IPS-15b (cell line): Measurements from ENCODE around the gene PCDHA1.

Experiments used
- H3K27me3 ChIP-seq: one replicate; pipeline ENCODE4 v1.6.1; 2013; ENCODE audit warnings: low read length; ENCODE audit not compliant: control insufficient read depth, insufficient read depth
- H3K36me3 ChIP-seq: one replicate; pipeline ENCODE4 v1.6.1; 2013; ENCODE audit warnings: low read length; ENCODE audit not compliant: control insufficient read depth, insufficient read depth
- H3K4me1 ChIP-seq: one replicate; pipeline ENCODE4 v1.6.1; 2013; ENCODE audit warnings: mild to moderate bottlenecking, low read length; ENCODE audit not compliant: control insufficient read depth, insufficient read depth
- H3K4me3 ChIP-seq: one replicate; pipeline ENCODE4 v1.5.1; 2013; ENCODE audit warnings: low read depth, low read length
- H3K9ac ChIP-seq: one replicate; pipeline ENCODE4 v1.6.1; 2013; ENCODE audit warnings: low read depth, mild to moderate bottlenecking, low read length
- H3K9me3 ChIP-seq: one replicate; pipeline ENCODE4 v1.6.1; 2013; ENCODE audit warnings: mild to moderate bottlenecking, low read length; ENCODE audit not compliant: control insufficient read depth, insufficient read depth

The PCDHA1 gene

DNA sequence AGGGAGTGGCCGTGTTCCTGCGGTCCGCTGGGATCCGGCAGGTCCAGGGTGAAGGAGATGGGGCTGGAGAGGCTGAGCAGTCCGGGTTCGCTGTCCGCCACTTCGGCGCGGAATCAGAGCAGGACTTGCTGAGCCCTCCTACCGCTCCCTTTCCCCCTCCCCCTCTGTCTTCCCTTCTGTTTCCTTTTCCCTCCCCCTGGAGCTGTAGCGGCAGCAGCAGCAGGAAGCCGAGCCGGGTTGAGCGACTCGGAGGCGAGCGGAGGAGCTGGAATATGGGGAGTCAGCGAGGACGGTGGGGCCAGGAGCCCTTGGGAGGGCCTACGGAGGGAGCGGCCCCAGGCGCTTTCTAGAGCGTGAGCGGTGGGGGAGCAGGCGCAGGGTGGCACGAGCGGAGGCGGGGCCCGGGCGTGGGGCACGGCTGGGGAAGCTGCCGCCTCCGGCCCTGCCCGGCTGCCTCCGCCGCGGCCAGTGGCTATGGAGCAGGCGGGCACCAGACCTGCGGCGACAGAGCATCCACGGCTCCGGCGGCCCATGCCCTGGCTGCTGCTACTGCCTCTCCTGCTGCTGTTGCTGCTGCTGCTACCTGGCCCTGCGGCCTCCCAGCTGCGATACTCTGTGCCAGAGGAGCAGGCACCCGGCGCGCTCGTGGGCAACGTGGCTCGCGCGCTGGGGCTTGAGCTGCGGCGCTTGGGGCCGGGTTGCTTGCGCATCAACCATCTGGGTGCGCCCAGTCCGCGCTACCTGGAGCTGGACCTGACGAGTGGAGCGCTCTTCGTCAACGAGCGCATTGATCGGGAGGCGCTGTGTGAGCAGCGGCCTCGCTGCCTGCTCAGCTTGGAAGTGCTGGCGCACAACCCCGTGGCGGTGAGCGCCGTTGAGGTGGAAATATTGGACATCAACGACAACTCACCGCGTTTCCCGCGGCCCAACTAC lies 180.6 kb downstream of the PCDHA1 start, which contains the start of gene PCDHAC2:
PCDHAC2 (plus strand) TSS at position 184 of the 933 bp plus-strand sequence; CDS start at position 475, 291 bp downstream.
- Histone ChIP-seq H3K36me3 (no peaks in the 10 kb centered on the region), H3K4me1 (peaks cover 7% of the 10 kb centered on the region), H3K4me3 (peak within 1 kb of the TSS; percentile 87), H3K9me3 (no peaks in the 10 kb centered on the region), H3K9ac (peak within 1 kb of the TSS; percentile 66), H3K27me3 (peaks cover 35% of the 10 kb centered on the region)

DNA sequence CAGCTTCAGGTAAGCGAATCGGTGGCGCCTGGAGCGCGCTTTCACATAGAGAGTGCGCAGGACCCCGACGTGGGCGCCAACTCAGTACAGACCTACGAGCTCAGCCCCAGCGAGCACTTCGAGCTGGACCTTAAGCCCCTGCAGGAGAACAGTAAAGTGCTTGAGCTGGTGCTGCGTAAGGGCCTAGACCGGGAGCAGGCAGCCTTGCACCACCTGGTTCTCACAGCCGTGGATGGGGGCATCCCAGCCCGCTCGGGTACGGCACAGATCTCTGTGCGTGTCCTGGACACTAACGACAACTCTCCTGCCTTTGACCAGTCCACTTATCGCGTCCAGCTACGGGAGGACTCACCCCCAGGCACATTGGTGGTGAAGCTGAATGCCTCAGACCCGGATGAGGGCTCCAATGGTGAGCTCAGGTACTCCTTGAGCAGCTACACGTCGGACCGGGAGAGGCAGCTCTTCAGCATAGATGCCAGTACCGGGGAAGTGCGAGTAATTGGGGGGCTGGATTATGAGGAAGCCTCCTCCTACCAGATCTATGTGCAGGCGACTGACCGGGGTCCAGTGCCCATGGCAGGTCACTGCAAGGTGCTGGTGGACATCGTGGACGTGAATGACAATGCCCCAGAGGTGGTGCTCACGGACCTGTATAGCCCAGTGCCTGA lies 181.4 kb downstream of the PCDHA1 start:
- H3K4me1 ChIP-seq: peaks cover 7% of the 10 kb centered on the region
- H3K9ac ChIP-seq: peak overlapping the region; percentile 40
- no peaks in the 10 kb centered on the region for H3K9me3 ChIP-seq
- peaks cover 35% of the 10 kb centered on the region for H3K27me3 ChIP-seq
- H3K4me3 ChIP-seq: peak overlapping the region; percentile 87
- H3K36me3 ChIP-seq: no peaks in the 10 kb centered on the region

DNA sequence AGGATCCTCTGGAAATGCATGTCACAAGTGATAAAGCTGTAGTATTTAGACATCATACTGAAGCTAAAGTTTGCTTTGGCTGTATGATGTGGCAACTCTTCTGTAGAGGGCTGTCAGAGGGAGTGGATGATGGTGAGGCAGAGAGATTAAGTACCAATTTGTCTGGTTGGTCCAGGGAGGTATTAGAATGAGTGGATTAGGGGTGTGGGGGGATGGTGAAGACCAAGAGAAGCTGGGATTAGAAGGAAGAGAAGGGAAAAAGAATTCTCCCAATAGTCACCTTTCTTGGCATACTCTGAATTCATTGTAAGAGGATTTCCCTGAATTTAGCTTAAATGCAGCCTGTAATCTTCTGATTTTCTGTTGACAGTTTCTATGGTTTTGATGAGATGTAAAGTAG lies 183.9 kb downstream of the PCDHA1 start:
- peaks cover 5% of the 10 kb centered on the region for H3K4me1 ChIP-seq
- H3K36me3 ChIP-seq: no peaks in the 10 kb centered on the region
- H3K27me3 ChIP-seq: peaks cover 28% of the 10 kb centered on the region
- H3K4me3 ChIP-seq: no peak overlapping the region
- no peaks in the 10 kb centered on the region for H3K9me3 ChIP-seq
- H3K9ac ChIP-seq: no peak overlapping the region

DNA sequence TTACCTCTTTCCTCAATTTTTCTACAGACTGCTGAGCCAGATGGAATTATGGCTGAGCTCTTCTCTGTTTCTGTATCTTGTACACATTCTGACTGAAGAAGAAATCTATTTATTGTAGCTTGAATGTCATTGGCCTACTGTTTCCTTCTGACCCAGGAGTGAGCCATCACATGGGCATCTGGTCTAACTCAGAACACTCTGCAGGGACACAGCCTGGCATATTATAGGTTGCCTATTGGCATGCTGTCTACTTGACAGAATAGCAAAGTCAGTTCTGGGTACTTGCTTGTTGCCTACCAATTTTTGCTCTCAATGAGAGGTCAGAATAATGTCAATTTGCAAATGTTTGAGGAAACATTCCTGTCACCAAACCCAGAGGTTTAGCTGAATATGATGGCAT lies 187.6 kb downstream of the PCDHA1 start:
- Histone ChIP-seq H3K9ac (no peak overlapping the region), H3K4me3 (no peak overlapping the region), H3K9me3 (no peaks in the 10 kb centered on the region), H3K27me3 (peaks cover 3% of the 10 kb centered on the region), H3K4me1 (peaks cover 6% of the 10 kb centered on the region), H3K36me3 (no peaks in the 10 kb centered on the region)

DNA sequence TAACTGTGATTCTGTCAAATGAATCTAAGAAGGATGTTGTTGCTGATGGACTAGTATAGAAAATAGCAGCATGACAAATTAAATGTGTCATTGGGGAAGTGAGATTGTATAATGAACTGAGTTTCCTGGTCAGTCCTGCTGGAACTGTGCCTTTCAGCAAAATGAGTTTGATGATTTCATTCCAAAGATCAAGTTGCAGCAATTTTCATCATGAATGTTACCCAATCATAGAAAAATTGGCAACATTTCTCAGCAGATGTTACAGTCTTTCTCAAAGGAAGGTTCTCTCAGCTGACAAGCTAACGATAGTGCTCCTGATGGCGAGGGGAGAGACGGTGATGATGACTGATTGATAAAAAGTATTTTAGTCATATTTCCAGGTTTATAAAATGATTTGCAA lies 191.1 kb downstream of the PCDHA1 start:
- Histone ChIP-seq H3K36me3 (no peaks in the 10 kb centered on the region), H3K9me3 (no peaks in the 10 kb centered on the region), H3K4me1 (peaks cover 6% of the 10 kb centered on the region), H3K27me3 (no peaks in the 10 kb centered on the region), H3K4me3 (no peak overlapping the region), H3K9ac (no peak overlapping the region)

DNA sequence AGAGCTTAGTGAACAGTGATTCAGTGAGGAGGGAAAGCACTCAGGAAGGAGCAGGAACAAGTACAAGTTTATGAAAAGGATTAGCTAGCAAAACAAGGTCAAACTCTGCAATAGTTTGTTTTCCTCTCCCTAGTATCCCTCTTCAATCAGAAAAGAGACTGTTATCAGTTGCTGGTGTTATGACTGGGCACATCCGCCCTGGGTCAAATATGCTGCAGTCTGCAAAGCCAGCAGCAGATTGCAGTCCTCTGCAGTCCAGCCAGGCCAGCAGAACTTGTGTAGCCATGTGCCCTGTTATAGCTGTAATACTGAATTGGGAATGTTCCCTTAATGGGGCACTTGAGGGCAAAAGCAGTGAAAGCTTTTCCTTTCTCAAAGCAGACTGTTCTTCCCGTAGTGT lies 192.3 kb downstream of the PCDHA1 start:
- Histone ChIP-seq H3K9me3 (no peaks in the 10 kb centered on the region), H3K27me3 (no peaks in the 10 kb centered on the region), H3K4me1 (peaks cover 6% of the 10 kb centered on the region), H3K9ac (no peak overlapping the region), H3K36me3 (no peaks in the 10 kb centered on the region), H3K4me3 (no peak overlapping the region)

DNA sequence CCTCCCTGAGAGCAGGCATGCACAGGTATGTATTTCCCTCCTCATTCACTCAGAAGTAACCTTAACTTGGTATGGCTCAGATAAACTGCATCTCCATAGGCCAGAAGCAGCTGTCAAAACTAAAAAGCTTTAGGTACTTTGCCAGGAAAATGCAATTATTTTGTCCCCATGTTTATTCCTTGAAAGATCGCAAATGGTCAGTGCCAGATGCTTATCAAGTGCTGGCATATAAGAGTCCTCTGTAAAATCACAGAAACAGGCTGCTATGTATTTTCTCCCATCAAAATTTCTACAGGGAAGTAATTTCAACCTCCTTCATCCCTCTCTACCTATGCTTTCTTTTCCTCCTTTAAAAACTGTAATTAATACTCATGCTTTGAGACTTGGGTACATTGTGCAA lies 193.0 kb downstream of the PCDHA1 start:
- Histone ChIP-seq H3K9me3 (no peaks in the 10 kb centered on the region), H3K9ac (no peak overlapping the region), H3K36me3 (no peaks in the 10 kb centered on the region), H3K4me3 (no peak overlapping the region), H3K4me1 (peaks cover 6% of the 10 kb centered on the region), H3K27me3 (no peaks in the 10 kb centered on the region)

DNA sequence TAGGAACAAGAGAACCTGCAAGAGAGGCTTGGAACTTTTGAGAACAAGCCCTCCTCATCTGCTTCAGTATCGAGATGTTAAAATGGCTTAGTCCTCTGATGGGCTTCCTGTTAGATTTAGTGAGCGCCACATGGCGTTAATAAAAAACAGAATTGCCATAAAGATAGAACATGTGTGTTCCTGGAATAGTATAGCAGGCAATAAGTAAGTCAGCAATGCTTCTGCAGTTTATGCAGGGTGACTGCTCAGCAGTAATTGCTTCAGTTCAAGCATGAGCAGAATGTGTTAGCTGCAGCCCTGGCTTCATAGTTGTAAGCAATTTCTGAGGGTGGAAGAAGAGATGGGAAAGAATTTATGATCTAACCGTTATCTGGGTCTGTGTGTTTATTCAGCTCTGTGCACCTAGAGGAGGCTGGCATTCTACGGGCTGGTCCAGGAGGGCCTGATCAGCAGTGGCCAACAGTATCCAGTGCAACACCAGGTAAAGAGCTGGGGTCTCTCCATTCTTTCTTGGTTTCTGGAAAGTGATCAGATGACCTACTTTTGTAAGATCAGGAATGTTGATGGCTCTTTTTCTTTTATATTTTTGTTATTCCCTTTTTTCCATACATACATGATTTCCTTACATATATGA lies 196.3 kb downstream of the PCDHA1 start:
- Histone ChIP-seq H3K27me3 (no peaks in the 10 kb centered on the region), H3K4me3 (no peak overlapping the region), H3K9ac (no peak overlapping the region), H3K9me3 (no peaks in the 10 kb centered on the region), H3K4me1 (peaks cover 20% of the 10 kb centered on the region), H3K36me3 (no peaks in the 10 kb centered on the region)

DNA sequence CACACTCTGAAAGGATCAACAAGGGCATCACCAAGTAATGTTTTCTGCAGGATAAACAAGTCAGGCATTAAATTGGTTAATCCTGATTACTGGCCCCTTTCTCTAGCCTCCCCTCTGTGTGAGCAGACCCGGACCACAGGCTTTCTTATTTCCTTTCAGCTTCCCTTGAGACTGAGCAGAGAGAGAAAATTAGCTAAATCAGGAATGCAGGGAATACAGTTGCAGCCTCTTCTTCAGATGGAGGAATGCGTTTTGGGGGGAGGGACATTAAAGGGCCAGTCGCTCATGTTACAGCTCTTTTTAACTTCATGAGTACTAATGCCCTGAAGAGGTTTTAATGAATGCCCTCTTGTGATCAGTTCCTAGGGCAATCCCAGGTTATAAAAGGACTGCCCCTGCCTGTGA lies 200.2 kb downstream of the PCDHA1 start:
- Histone ChIP-seq H3K36me3 (no peaks in the 10 kb centered on the region), H3K4me1 (peaks cover 35% of the 10 kb centered on the region), H3K9me3 (no peaks in the 10 kb centered on the region), H3K9ac (no peak overlapping the region), H3K4me3 (no peak overlapping the region), H3K27me3 (no peaks in the 10 kb centered on the region)

DNA sequence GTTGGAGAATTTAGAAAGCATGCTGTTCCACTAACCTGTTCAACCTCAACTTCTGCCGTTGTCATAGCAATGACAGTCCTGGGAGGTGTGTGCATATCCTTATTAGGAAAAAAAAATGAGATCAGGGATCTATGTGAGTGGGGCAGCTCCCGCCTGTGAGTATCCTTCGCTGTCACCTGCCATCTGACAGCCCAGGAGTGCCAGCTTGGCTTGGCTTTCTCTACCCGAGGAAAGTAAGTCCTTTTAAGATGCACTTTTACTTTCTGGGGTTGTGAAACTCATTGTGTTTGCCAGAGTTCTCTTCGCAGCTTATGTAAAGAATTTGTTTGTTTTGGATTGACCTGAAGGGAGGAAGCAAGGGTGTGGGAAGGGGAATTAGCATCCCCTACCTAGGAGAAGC lies 202.2 kb downstream of the PCDHA1 start:
- Histone ChIP-seq H3K9ac (no peak overlapping the region), H3K9me3 (no peaks in the 10 kb centered on the region), H3K27me3 (no peaks in the 10 kb centered on the region), H3K4me3 (no peak overlapping the region), H3K4me1 (peaks cover 35% of the 10 kb centered on the region), H3K36me3 (no peaks in the 10 kb centered on the region)

DNA sequence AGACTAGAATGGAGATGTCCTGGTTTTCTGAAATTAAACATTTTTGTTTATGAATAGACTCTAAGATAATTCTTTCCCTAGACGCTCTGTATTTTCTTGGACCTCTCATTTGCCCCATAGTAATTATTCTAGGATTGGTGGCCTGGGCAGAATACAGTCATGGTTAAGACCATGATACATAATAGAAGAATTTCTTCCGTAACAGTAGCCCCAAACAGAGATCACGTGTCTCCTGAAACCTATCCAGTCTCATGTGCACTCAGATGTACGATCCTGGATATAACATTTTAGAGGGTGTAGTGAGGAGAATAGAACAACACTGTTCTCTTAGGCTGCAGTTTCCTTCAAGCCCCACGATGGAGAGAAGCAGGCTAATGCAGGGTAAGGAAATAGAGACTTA lies 202.7 kb downstream of the PCDHA1 start:
- Histone ChIP-seq H3K4me1 (peaks cover 35% of the 10 kb centered on the region), H3K4me3 (no peak overlapping the region), H3K27me3 (no peaks in the 10 kb centered on the region), H3K9ac (no peak overlapping the region), H3K36me3 (no peaks in the 10 kb centered on the region), H3K9me3 (no peaks in the 10 kb centered on the region)
